ENCODE data around the gene EAF1. TPM values are rescaled to one million over a fixed set of nuclear protein-coding genes. Genes with fewer than 3 reads are reported as not detected.

Gene EAF1
- total RNA-seq, 1 donor from 2014 or later = 23.9 TPM

DNA sequence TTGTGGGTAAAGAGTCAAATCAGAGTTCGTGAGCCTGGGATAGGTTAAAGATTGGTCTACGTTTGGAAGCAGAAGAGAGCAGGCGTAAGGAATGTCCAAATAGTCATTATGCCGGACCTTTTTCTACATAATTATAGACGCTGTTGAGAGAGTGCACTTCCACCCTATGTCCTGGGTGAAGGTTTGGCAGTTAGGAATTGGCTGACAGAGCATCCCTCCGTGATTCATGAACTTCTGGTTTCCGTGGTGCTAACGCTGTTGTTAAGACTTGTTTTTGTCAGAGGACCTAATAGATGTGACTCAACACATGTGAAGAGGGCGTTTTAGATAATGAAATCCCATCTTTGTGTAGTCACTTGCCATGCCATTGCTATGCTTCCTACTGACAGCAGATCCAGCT lies 1.1 kb downstream of the EAF1 start:
- no peak for DNase-seq (ENCODE audit: low spot score)
- peaks cover 23% of the 10 kb centered on the region for H3K4me1 Mint-ChIP-seq (ENCODE audit: unreplicated experiment)
- H3K27ac Mint-ChIP-seq (ENCODE audit: unreplicated experiment) = peak overlapping the region; percentile 75
- peak overlapping the region; percentile 100 for H3K4me3 Mint-ChIP-seq (ENCODE audit: unreplicated experiment)
- peaks cover 5% of the 10 kb centered on the region for H3K27me3 Mint-ChIP-seq (ENCODE audit: unreplicated experiment)
- H3K9me3 Mint-ChIP-seq (ENCODE audit: unreplicated experiment) = no peaks in the 10 kb centered on the region
- TF ChIP-seq, protein P1, sequence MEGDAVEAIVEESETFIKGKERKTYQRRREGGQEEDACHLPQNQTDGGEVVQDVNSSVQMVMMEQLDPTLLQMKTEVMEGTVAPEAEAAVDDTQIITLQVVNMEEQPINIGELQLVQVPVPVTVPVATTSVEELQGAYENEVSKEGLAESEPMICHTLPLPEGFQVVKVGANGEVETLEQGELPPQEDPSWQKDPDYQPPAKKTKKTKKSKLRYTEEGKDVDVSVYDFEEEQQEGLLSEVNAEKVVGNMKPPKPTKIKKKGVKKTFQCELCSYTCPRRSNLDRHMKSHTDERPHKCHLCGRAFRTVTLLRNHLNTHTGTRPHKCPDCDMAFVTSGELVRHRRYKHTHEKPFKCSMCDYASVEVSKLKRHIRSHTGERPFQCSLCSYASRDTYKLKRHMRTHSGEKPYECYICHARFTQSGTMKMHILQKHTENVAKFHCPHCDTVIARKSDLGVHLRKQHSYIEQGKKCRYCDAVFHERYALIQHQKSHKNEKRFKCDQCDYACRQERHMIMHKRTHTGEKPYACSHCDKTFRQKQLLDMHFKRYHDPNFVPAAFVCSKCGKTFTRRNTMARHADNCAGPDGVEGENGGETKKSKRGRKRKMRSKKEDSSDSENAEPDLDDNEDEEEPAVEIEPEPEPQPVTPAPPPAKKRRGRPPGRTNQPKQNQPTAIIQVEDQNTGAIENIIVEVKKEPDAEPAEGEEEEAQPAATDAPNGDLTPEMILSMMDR (IDR thresholded peaks at IDR 0.05; ENCODE audit: unreplicated experiment) = no peak
- peaks cover 15% of the 10 kb centered on the region for H3K36me3 Mint-ChIP-seq (ENCODE audit: low read depth, unreplicated experiment)

DNA sequence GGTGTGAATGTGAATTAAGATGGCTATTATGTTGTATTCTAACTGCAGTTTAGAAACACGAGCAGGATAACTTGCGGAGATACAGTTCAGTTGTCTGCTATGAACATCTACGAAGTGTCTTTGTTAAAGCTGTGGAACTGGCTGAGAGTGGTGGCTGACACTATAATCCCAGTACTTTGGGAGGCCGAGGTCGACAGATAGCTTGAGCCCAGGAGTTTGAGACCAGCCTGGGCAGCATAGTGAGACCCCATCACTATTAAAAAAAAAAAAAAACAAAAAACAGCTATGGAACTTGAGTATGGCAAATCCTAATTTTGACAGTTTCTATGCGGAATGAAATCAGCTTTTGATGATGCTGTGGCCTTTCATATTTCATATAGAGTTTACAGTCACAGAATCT lies 1.7 kb downstream of the EAF1 start:
- Mint-ChIP-seq H3K9me3 (ENCODE audit: unreplicated experiment) (no peaks in the 10 kb centered on the region), H3K27ac (ENCODE audit: unreplicated experiment) (peak overlapping the region; percentile 75), H3K36me3 (ENCODE audit: low read depth, unreplicated experiment) (peaks cover 19% of the 10 kb centered on the region), H3K27me3 (ENCODE audit: unreplicated experiment) (peaks cover 5% of the 10 kb centered on the region), H3K4me3 (ENCODE audit: unreplicated experiment) (peak overlapping the region; percentile 100), H3K4me1 (ENCODE audit: unreplicated experiment) (peaks cover 23% of the 10 kb centered on the region)
- TF ChIP-seq, protein P1 (IDR thresholded peaks at IDR 0.05; ENCODE audit: unreplicated experiment) = no peak
- no peak for DNase-seq (ENCODE audit: low spot score)

DNA sequence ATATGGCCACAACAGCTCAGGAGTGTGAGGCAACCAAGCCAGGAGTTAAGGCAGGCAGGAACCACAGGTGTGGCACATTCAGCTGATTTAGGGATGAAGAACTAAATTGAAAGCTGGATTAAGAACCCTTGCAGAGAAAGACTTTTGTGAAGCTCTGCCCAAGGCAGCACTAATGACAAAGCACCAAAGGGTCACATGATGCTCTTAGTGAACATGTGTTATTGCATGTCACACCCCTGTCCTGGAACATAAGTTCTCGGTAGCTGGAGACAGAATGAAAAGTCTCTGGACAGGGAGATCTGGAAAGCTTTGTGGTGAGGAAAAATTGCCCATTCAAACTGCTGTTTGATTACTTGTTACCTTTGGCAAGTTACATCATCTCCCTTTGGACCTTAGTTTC lies 3.2 kb downstream of the EAF1 start:
- Mint-ChIP-seq H3K27me3 (ENCODE audit: unreplicated experiment) (peaks cover 5% of the 10 kb centered on the region), H3K27ac (ENCODE audit: unreplicated experiment) (no peak overlapping the region), H3K4me1 (ENCODE audit: unreplicated experiment) (peaks cover 23% of the 10 kb centered on the region), H3K9me3 (ENCODE audit: unreplicated experiment) (no peaks in the 10 kb centered on the region), H3K4me3 (ENCODE audit: unreplicated experiment) (no peak overlapping the region), H3K36me3 (ENCODE audit: low read depth, unreplicated experiment) (peaks cover 24% of the 10 kb centered on the region)
- TF ChIP-seq, protein P1 (IDR thresholded peaks at IDR 0.05; ENCODE audit: unreplicated experiment) = no peak
- DNase-seq (ENCODE audit: low spot score) = no peak

DNA sequence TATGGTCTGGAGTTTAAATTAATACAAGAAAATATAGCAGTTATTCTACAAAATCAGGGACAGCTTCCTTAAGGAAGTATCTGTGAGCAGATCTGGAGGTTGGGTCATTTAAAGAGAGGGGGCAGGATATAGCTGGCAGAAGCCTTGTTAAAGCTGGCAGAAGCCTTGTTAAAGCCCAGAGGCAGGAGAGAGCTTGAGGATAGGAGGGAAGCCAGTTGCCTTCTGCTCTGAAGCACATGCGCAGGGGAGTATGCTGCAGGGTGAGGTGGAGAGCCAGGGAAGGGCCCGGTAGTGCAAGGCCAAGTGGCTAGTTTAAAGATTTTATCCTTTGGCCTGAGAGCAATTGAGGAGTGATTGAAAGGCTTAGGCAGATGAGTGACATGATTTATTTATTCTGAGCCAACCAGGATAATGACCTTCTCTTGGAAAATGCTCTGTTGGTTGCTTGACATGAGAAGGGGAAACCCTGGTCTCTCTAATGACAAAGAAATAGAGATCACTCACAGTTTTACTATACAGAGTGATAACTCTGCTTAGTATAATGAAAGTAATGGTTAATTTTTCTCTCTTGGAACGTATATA lies 3.9 kb downstream of the EAF1 start:
- no peaks in the 10 kb centered on the region for H3K9me3 Mint-ChIP-seq (ENCODE audit: unreplicated experiment)
- no peak for DNase-seq (ENCODE audit: low spot score)
- no peak overlapping the region for H3K4me3 Mint-ChIP-seq (ENCODE audit: unreplicated experiment)
- TF ChIP-seq, protein P1 (IDR thresholded peaks at IDR 0.05; ENCODE audit: unreplicated experiment) = no peak
- no peak overlapping the region for H3K27ac Mint-ChIP-seq (ENCODE audit: unreplicated experiment)
- peaks cover 5% of the 10 kb centered on the region for H3K27me3 Mint-ChIP-seq (ENCODE audit: unreplicated experiment)
- peaks cover 21% of the 10 kb centered on the region for H3K4me1 Mint-ChIP-seq (ENCODE audit: unreplicated experiment)
- peaks cover 28% of the 10 kb centered on the region for H3K36me3 Mint-ChIP-seq (ENCODE audit: low read depth, unreplicated experiment)

DNA sequence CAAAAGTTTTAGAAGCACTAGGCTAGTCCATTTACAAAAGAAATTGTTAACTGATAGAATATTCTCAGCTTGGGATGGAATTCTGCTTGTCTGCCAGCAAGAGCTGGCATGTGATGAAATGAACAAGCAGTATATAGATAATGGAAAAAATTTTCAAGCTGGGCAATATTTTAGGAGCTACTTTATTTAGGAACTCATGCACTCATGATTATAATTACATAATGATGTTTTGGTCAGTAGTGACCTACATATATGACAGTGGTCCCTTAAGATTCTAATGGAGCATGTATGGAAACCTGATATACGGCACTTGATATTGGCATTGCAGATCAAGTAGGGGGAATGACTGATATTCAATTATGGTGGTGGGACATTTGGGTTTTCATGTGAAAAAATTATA lies 6.1 kb downstream of the EAF1 start:
- Mint-ChIP-seq H3K9me3 (ENCODE audit: unreplicated experiment) (no peaks in the 10 kb centered on the region), H3K27me3 (ENCODE audit: unreplicated experiment) (no peaks in the 10 kb centered on the region), H3K4me1 (ENCODE audit: unreplicated experiment) (peaks cover 7% of the 10 kb centered on the region), H3K4me3 (ENCODE audit: unreplicated experiment) (no peak overlapping the region), H3K36me3 (ENCODE audit: low read depth, unreplicated experiment) (peaks cover 25% of the 10 kb centered on the region), H3K27ac (ENCODE audit: unreplicated experiment) (no peak overlapping the region)
- DNase-seq (ENCODE audit: low spot score) = no peak
- TF ChIP-seq, protein P1 (IDR thresholded peaks at IDR 0.05; ENCODE audit: unreplicated experiment) = no peak
